Upper lobe of left lung (tissue), 6 donors: ENCODE results near the gene APBA3. TPM values are rescaled to one million over a fixed set of nuclear protein-coding genes. Genes with fewer than 3 reads are reported as not detected.
A peak's percentile ranks its signal among the peaks of the same experiment; 100 is the strongest.
"Not testable (repeated sequence)": the region's sequence is repeated elsewhere in the genome, so short reads cannot be mapped to it uniquely, and the experiment has no call there.

ENCODE experiments used
- ATAC-seq, 2 donors: fragments of 200-7000 bp; cut with Tn5 transposase; one replicate each; pipeline ENCODE4 v1.9.1; 2022; ENCODE audit warnings: mild to moderate bottlenecking in 2 of 2, moderate library complexity in 2 of 2; ENCODE audit not compliant: low FRiP score in 2 of 2
- DNase-seq, 2 donors: peaks; one replicate each; pipeline ENCODE4 v3.0.0-alpha.2; 2019 to 2020
- H3K27ac ChIP-seq, 4 donors: fragments of 200-600 bp; sonication (generic); one replicate each; pipeline ENCODE4 v1.5.1; 2016 to 2019
- H3K27me3 ChIP-seq, 4 donors: fragments of 200-600 bp; sonication (generic); one replicate each; pipeline ENCODE4 v1.5.1; 2017 to 2019
- H3K36me3 ChIP-seq, 4 donors: fragments of 200-600 bp; sonication (generic); one replicate each; pipeline ENCODE4 v1.5.1; 2016 to 2019
- H3K4me1 ChIP-seq, 4 donors: fragments of 200-600 bp; sonication (generic); one replicate each; pipeline ENCODE4 v1.5.1; 2018 to 2019
- H3K4me3 ChIP-seq, 4 donors: fragments of 200-600 bp; sonication (generic); one replicate each; pipeline ENCODE4 v1.5.1; 2017 to 2019; ENCODE audit warnings: mild to moderate bottlenecking in 2 of 4, moderate library complexity in 1 of 4
- H3K9me3 ChIP-seq, 4 donors: fragments of 200-600 bp; sonication (generic); one replicate each; pipeline ENCODE4 v1.5.1; 2018 to 2019
- EP300 ChIP-seq, 4 donors: sonication (generic); formaldehyde crosslinking; IDR thresholded peaks; one replicate each; pipeline ENCODE4 v1.5.1; 2017; ENCODE audit warnings: antibody characterized with exemption in 4 of 4, control low read depth in 2 of 4
- POLR2A ChIP-seq, 4 donors: fragments of 450-650 bp; IDR thresholded peaks; one replicate each; pipeline ENCODE4 v1.5.1; 2016 to 2017; ENCODE audit warnings: antibody characterized with exemption in 4 of 4, mild to moderate bottlenecking in 2 of 4
- POLR2AphosphoS5 ChIP-seq, 2 donors: sonication (generic); formaldehyde crosslinking; IDR thresholded peaks; one replicate each; pipeline ENCODE4 v1.5.1; 2017; ENCODE audit warnings: antibody characterized with exemption in 2 of 2
- WGBS, 2 donors: methylation state at CpG; one replicate each; pipeline ENCODE4 v1.1.5; 2017 to 2018; 5-methylcytosine and 5-hydroxymethylcytosine counted together
- total RNA-seq, 6 donors: library from RNA; depleted of rRNA in 4 of 6; stranded (reverse); fragments of >200 nt in 4 of 6; gene quantifications; one replicate each; pipeline versions ENCODE4 v1.1.0 to v1.2.1, GENCODE V29; 2016 to 2021
- TF ChIP-seq, protein P1 (sequence below), 6 experiments: fragments of 450-650 bp in 4 of 6; fragments of 200-600 bp in 2 of 6; sonication (generic) in 2 of 6; IDR thresholded peaks; one replicate each; pipeline ENCODE4 v1.5.1; 2016 to 2019; ENCODE audit warnings: antibody characterized with exemption in 6 of 6
- donor health status: DM: no; HTN: no; CAD: no; lungs with moderate emphysema.
- donor health status: DM: no; HTN: yes; CAD: no; lungs with severe emphysema.

APBA3 gene
- total RNA-seq, 6 donors from 2014 or later: 13.4 to 92.2 (median 21.6) TPM

DNA sequence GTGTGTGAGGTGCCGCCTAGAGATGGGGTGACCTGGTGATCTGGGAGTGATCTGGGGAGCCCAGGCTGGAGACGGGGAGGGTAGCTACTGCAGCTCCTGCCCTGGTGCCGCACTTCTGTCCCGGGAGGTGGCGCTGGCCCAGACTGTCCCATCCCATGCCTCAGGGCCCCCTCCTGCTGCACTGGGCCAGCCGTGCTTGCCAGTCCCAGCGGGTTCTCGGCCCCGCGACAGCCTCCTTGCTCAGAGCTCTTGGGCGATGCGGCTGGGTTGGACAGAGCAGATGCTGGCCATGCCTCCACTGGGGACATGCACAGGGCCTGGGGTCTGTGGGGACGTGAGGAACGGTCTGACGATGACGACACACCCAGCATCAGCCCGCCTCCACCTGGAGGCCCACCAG lies 8.0 kb upstream of the APBA3 start:
- DNase-seq: peak in 1 of 2 donors; percentile 78
- no peak overlapping the region for H3K27ac ChIP-seq
- TF ChIP-seq EP300 (IDR thresholded peaks at IDR 0.05): no peak
- no peaks in the 10 kb centered on the region for H3K9me3 ChIP-seq
- H3K4me1 ChIP-seq: peaks cover 0 to 12% (median 0%) of the 10 kb centered on the region in 4 donors
- peaks cover 11 to 52% (median 39%) of the 10 kb centered on the region in 4 donors for H3K36me3 ChIP-seq
- no peak overlapping the region for H3K4me3 ChIP-seq
- ATAC-seq: no peak
- H3K27me3 ChIP-seq: no peaks in the 10 kb centered on the region
- 92% methylated on average over 12 of the region's 17 CpGs; no CpG with 5 or more reads in 1 of the 2 donors for whole genome bisulfite sequencing, 2 donors

DNA sequence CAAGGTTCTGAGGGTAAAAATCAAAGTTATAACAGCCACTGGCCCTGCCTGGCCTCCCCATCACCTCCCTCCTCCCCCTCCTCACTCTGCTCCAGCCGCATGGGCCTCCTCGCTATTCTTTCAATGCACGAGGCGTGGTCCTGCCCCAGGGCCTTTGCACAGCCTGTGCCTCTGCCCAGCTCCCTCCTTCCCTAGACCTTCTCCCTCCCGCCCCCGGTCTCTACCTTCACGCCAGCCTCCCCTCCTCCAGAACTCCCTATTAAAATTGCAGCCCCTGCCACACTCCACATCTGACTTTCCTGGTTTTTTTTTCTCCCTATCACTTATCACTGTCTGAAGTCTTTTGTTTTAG lies 7.2 kb upstream of the APBA3 start:
- no peak overlapping the region for H3K4me3 ChIP-seq
- peaks cover 0 to 18% (median 4%) of the 10 kb centered on the region in 4 donors for H3K4me1 ChIP-seq
- no peak overlapping the region for H3K27ac ChIP-seq
- ATAC-seq (no peak), DNase-seq (no peak)
- 90% methylated on average over 7 of the region's 7 CpGs for WGBS, 2 donors
- H3K27me3 ChIP-seq: no peaks in the 10 kb centered on the region
- H3K9me3 ChIP-seq: no peaks in the 10 kb centered on the region
- TF ChIP-seq EP300 (IDR thresholded peaks at IDR 0.05) (no peak), POLR2A (IDR thresholded peaks at IDR 0.05) (no peak), POLR2AphosphoS5 (IDR thresholded peaks at IDR 0.05) (no peak)
- TF ChIP-seq, protein P1, sequence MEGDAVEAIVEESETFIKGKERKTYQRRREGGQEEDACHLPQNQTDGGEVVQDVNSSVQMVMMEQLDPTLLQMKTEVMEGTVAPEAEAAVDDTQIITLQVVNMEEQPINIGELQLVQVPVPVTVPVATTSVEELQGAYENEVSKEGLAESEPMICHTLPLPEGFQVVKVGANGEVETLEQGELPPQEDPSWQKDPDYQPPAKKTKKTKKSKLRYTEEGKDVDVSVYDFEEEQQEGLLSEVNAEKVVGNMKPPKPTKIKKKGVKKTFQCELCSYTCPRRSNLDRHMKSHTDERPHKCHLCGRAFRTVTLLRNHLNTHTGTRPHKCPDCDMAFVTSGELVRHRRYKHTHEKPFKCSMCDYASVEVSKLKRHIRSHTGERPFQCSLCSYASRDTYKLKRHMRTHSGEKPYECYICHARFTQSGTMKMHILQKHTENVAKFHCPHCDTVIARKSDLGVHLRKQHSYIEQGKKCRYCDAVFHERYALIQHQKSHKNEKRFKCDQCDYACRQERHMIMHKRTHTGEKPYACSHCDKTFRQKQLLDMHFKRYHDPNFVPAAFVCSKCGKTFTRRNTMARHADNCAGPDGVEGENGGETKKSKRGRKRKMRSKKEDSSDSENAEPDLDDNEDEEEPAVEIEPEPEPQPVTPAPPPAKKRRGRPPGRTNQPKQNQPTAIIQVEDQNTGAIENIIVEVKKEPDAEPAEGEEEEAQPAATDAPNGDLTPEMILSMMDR (IDR thresholded peaks at IDR 0.05): no peak
- H3K36me3 ChIP-seq: peaks cover 11 to 52% (median 39%) of the 10 kb centered on the region in 4 donors

DNA sequence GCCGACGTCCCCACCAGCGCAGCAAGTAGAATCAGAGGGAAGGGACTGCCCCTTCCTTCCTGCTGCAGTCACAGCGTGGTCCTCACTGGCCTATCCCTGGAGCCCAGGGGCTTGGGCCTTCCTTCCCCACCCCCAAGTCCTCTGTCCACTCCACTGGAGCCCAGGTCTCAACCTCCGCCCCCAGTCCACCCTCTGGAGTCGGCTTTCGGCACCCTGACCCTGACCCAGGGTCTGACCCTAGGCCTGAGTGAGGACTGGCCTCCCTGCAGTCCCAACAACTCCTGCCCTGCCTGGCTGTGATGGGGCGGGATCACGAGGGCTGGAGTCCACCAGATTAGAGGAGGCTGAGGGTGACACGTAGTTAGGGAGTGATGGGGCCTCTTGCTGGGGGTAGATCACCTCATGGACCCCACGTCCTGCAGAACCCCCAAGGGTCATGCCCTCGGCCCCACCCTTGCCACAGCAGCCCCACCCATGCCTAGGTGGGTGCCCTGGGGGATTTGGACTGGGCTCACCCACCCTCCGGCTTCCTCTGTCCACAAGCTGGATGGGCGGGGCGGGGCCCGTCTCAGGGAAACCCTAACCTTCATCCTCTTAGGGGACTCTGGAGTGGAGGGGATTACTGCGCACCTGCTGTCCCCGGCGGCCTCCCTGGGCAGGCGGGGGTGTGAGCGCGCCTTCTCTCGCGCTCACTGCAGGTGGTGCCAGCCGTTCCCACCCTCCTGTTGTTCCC lies 6.7 kb upstream of the APBA3 start:
- peak in 1 of 2 donors; percentile 7 for ATAC-seq
- H3K4me3 ChIP-seq: no peak overlapping the region
- no peaks in the 10 kb centered on the region for H3K27me3 ChIP-seq
- no peaks in the 10 kb centered on the region for H3K9me3 ChIP-seq
- DNase-seq: peak in 1 of 2 donors; percentile 74
- H3K27ac ChIP-seq: no peak overlapping the region
- H3K36me3 ChIP-seq: peaks cover 11 to 52% (median 39%) of the 10 kb centered on the region in 4 donors
- peaks cover 5 to 24% (median 10%) of the 10 kb centered on the region in 4 donors for H3K4me1 ChIP-seq
- TF ChIP-seq, protein P1 (IDR thresholded peaks at IDR 0.05): no peak
- no peak for TF ChIP-seq EP300 (IDR thresholded peaks at IDR 0.05)
- no peak for TF ChIP-seq POLR2A (IDR thresholded peaks at IDR 0.05)
- no peak for TF ChIP-seq POLR2AphosphoS5 (IDR thresholded peaks at IDR 0.05)
- WGBS, 2 donors: 83 to 89% methylated on average over 8 to 24 of the region's 25 CpGs

GRCh38 chr19:3767050-3767449 lies 5.6 kb upstream of the APBA3 start:
- WGBS, 2 donors: 89 to 93% methylated on average over 14 to 18 of the region's 23 CpGs
- Histone ChIP-seq H3K4me3 (no peak overlapping the region), H3K27ac (no peak overlapping the region), H3K36me3 (peaks cover 11 to 52% (median 39%) of the 10 kb centered on the region in 4 donors), H3K4me1 (peaks cover 10 to 26% (median 13%) of the 10 kb centered on the region in 4 donors), H3K9me3 (no peaks in the 10 kb centered on the region), H3K27me3 (no peaks in the 10 kb centered on the region)
- DNase-seq (peak in 1 of 2 donors; percentile 77), ATAC-seq (no peak)
- no peak for TF ChIP-seq EP300 (IDR thresholded peaks at IDR 0.05)
- TF ChIP-seq POLR2A (IDR thresholded peaks at IDR 0.05): no peak
- TF ChIP-seq, protein P1 (IDR thresholded peaks at IDR 0.05): no peak
- no peak for TF ChIP-seq POLR2AphosphoS5 (IDR thresholded peaks at IDR 0.05)

DNA sequence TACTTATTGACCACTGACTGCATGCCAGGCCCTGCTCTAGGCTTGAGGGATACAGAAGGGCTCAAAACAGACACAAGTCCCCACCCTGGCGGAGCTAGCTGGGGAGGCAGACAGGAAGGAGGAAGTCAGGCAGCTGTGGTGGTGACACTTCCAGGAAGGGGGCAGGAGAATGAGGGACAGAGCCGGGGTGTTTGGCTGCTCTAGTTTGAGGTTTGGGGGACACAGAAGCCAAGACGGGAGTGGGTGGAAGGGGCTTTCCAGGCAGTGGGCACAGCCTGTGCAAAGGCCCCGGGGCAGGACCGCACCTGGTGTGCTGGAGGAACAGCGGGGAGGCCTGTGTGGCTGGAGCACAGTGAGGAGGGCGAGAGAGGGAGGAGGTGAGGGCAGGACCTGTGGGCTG lies 5.0 kb upstream of the APBA3 start:
- ATAC-seq (no peak), DNase-seq (no peak)
- 75 to 84% methylated on average over 7 of the region's 7 CpGs for WGBS, 2 donors

GRCh38 chr19:3765757-3766156 lies 4.3 kb upstream of the APBA3 start:
- not testable (repeated sequence) for H3K9me3 ChIP-seq, H3K4me3 ChIP-seq, ATAC-seq, DNase-seq, H3K27me3 ChIP-seq, H3K27ac ChIP-seq
- 92 to 96% methylated on average over 5 of the region's 5 CpGs for WGBS, 2 donors
- Histone ChIP-seq H3K4me1 (peaks cover 17 to 35% (median 20%) of the 10 kb centered on the region in 4 donors), H3K36me3 (peaks cover 11 to 52% (median 39%) of the 10 kb centered on the region in 4 donors)

More for the DNA sequence above, 5.0 kb upstream of the APBA3 start:
- Histone ChIP-seq H3K36me3 (peaks cover 11 to 52% (median 39%) of the 10 kb centered on the region in 4 donors), H3K9me3 (no peaks in the 10 kb centered on the region), H3K4me1 (peaks cover 15 to 31% (median 18%) of the 10 kb centered on the region in 4 donors), H3K27ac (no peak overlapping the region), H3K4me3 (no peak overlapping the region), H3K27me3 (no peaks in the 10 kb centered on the region)
- TF ChIP-seq, protein P1 (IDR thresholded peaks at IDR 0.05): no peak
- TF ChIP-seq POLR2AphosphoS5 (IDR thresholded peaks at IDR 0.05) (no peak), EP300 (IDR thresholded peaks at IDR 0.05) (no peak), POLR2A (IDR thresholded peaks at IDR 0.05) (no peak)
